NCI-H446 treated with DMSO at 0.1 percent for 48 hours (cell line): ENCODE measurements around the gene MAGI2.

Experiments used
- DNase-seq: peaks from one replicate; lab custom pipeline; 2025; lab: John Stamatoyannopoulos, UW

MAGI2 gene

DNA sequence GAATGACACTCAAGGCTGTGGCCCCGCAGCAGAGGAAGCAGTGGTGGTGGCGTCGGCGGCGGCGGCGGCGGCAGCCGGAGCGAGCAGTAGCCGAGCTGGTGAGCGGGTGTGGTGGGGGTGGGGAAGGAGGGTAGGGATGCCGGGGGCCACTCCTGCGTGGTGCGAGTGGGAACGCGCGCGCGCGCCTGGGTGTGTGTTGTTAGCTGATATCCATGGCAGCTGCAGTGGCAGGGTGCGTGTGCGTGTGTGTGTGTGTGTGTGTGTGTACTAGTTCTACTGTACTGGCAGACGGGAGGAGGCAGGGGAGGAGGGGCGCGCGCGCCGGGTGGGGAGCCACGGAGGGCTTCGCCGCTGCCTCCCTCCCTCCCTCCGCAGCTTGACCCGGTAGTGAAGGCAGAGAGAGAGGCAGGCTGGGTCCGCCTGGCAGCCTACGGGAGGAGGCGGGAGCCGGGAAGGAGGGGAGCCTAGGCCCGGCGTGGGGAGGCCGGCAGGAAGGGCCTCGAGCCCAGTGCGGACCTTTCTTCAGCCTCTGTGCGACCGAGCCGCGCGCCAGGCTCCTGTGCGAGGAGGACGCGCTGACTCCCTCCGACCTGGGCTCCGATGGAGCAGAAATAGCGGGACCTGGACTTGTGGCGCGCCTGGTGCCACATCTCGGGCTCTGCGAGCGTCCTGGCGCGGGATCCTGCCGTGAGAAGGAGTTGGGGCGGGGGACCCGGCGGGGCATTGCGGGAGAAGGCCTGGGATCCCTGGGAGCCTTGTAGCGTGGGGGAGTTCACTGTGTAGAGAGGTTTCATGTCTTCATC lies at the start of gene MAGI2:
Gene MAGI2, minus strand, starts transcription at position 110 of the 803 bp plus-strand sequence. CDS start 347 bp downstream, outside the sequence.
- DNase-seq = no peak

DNA sequence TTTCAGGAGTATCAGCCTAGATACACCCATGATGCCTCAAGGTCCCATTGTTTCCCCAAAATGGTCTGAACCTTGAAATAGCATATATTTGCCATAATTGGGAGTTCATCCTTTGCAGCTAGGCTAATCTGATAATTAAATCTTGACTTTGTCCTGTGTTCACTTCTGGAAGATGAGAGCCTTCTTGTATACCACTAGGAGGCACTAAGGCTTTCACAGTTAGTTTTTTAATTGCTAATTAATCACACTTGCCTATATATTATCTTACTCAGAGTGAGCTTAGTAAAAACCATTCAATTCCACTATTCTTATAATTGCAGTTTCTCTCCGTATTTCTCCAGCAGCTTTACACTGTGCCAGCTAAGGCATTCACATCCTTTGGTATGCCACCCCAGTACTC lies 48.7 kb upstream of the MAGI2 start:
- DNase-seq = no peak

DNA sequence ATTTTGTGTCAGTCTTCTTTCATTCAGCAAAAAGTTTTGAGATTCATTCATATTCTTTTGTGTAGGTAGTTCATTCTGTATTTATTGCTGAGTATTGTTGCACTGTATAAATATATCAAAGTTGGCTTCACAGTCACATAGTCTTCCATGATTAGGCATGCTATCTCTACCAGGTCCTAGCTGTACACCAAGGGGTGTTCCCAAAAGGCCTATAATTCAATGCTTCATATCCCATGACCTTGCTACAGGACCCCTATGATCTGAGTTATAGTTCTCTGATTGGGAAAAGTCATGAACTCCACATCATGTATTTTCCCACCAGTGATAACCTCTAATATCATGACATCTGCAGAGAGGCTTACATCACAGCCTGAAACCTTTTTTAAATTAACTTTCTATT lies 47.3 kb upstream of the MAGI2 start:
- DNase-seq = no peak

DNA sequence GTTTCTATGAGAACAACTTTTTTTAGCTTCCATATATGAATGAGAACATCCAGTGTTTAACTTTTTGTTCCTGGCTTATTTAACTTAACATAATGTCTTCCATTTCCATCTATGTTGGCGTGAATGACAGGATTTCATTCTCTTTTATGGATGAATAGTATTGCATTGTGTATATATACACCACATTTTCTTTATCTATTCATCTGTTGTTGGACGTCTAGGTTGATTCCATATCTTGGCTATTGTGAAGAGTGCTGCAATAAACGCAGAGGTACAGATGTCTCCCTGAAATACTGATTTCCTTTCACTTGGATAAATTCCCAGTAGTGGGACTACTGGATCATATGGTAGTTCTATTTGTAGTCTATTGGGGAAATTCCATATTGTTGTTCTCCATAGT lies 44.3 kb upstream of the MAGI2 start:
- no peak for DNase-seq

DNA sequence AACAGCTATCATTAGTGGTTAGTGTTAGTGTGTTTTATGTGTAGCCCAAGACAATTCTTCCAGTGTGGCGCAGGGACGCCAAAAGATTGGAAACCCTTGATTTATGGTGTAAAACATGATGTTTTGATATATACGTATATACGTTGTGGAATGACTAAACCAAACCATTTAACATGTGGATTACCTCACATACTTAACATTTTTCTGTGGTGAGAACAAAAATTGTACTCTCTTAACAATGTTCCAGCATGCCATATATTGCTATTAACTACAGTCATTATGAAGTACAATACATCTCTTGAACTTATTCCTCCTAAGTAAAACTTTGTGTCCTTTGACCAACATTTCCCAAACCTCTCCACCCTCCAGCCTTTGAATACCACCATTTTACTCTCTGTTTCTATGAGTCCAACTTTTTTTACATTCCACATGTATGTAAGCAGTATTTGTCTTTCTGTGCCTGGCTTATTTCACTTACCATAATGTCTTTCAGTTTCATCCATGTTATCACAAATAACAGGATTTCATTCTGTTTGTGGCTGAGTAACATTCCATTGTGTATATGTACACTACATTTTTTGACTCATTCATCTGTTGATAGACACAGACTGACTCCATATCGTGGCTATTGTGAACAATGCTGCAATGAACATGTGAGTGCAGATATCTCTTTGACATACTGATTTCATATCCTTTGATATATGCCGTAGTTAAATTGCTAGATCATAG lies 42.2 kb upstream of the MAGI2 start:
- DNase-seq = no peak

DNA sequence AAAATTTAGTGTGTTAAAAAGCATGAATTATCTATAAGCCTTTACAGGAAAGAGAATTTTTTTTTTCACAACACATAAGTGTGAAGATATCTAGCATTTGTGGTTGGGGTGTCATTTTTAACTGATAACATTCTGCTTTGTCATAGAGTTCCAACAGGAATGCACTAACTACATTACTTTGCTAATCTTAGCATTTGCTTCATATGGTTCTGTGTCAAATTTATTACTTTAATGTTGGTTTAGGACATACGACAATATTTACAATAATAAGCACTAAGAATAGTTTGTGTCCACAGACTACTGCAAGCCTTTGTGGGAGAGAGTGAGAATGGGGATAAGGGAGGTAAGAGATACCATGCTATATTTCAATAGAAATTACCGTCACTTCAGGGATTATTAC lies 40.6 kb upstream of the MAGI2 start:
- no peak for DNase-seq

DNA sequence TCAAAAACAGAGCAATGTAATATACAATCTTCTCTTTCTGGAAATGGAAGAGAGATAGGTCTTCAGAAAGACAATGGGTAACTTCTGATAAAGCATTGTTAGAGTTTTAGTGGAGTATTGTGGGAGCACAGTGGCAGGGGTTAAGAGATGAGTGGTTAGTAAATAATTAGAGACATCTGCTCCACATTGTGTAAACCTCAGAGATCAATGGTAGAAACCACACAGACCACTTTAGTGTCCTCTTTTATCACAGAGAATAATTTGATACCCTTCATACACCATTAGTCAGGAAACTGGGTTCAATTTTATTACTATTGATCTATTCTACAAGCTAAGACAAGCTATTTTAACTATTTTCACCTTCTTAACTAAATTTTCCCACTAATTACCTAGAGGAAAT lies 35.9 kb upstream of the MAGI2 start:
- DNase-seq = no peak

DNA sequence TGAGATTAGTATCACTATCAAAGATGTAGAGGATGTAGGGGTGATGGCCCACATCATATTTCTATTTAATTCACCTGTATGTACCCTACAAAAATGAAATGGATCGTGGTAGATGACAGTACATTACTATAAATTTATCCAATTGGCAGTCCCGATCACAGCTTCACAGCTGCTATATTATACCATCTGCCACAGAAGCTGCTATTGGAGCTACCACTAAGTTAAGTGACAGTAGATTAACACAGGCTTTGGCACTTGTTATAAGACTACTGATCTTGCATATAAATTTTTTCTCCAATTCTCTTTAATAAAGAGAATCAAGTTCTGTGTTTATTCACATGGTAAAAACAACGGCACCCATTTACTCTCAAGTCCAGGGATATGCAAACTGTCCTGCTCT lies 24.9 kb upstream of the MAGI2 start:
- DNase-seq = no peak

DNA sequence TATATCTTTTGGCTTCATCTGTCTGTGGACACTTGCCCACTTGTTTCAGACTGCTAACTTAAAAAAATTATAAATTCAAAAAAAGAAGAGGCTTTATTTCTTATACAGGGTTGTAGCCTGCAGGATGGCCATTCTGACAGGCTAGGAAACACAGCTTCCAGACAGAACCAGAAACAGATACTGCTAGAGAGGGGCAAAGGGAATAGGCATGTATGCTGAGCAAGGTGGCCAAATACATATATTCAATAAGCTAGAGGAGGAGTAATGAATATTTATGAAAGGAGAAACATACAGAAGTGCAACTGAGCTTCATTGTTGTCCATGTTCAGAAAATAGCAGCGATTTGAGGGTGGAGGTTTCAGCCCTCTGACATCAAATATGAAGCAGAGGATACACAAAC lies 22.0 kb upstream of the MAGI2 start:
- no peak for DNase-seq

DNA sequence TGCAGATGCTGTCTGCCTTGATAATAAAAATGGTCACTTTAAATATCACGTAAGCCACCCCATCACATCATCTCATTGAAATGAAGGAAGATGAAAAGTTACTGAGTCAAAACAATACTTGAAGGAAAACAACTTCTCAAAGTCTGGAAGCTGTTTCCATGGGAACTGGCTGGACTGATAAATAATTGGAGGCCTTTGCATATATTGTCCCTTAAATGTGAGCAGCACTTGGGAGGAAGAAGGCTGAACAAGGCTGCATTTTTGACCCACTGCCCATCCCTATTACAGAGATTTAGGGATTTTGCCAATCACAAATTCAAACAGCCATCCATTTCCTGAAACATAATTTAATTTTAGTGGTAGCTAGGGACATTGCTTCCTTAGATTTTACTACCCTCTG lies 18.2 kb upstream of the MAGI2 start:
- DNase-seq = no peak

DNA sequence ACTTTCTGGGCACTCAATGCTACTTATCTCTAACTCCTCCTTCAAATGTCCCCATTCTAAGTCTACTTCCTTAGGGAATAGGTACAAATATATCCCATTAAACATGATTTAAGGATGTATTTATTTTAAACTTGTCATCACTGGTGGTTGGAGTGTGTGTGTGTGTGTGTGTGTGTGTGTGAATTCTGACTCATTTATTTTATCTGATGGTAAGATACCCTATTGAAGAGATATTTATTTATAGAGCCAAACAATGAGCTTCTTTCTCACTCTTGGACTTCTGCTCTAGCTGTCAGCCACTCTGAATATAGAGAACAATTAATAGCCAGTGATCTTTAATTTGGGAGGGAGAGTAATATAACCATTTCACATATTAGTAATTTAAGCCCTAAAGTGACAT lies 17.8 kb upstream of the MAGI2 start:
- no peak for DNase-seq

DNA sequence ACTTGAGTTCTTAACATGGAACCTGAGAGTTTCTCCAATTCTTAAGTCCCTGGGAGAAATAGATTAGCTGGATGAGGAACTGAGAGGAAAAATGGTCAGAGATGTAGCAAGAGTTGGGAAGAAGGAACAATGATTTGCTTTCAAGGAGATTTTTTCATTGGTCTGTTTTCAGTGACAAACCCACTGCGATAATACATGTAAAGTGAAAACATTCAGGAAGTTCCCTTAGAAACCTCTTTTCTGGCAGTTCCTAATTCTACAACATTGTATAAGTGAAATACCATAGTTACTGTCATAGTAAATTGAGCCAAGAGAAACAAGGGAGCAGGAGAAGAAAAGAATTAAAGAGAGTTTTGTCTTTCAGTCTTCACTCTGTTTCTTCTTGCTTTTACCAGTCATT lies 12.1 kb upstream of the MAGI2 start:
- no peak for DNase-seq

DNA sequence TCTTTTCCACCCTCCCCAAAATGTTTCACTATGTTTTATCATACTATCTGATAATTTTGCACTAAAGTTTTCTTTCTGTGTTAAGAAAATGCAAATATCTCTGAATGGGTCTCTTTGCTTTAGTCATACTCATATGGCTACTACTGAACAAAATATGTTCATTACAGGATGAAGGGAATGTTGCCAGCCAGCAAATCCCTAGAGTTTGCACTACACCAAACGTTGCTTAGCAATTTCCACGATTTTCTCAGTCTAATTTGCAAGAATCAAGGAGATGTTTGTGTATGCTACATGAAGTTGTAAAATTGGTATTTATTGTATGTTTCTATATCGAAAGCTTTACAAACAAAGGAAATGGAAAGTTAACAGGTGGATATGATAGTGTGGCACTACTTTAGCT lies 10.6 kb upstream of the MAGI2 start:
- no peak for DNase-seq

DNA sequence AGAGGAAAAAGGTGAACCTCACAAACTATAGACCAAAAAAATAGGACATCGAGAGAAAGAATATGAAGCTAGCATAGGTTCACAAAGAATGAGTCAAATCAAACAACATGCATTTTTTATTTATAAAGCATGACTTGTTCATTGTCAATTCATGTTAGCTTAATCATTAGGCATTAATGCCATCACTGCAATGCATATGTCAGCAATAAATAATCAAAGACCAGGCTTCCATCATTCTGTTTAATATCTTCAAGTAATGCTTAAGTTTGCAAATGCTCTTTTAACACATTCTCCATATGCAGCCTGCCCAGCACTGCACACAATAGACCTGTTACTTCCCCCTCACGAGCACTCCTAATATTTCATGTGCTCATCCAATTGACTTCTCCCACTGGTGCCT lies 8.9 kb upstream of the MAGI2 start:
- DNase-seq = no peak

DNA sequence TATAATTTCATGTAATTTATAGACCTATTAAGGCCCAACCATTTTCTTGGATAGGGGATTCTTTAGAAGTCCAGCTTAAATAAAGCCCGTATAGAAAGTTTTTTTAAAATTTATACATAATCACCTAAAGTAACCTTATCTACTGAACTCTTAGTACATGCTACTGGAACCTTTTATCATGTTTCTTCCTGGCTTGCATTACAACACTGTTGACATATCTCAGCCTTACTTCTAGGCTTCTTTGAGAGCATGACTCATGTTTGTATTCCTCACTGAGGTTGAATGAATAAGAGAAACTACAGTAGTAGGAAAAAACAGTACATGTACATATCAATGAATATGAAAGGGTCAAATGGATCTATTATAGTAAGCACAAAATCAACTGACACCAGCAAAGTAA lies 8.2 kb upstream of the MAGI2 start:
- DNase-seq = no peak

DNA sequence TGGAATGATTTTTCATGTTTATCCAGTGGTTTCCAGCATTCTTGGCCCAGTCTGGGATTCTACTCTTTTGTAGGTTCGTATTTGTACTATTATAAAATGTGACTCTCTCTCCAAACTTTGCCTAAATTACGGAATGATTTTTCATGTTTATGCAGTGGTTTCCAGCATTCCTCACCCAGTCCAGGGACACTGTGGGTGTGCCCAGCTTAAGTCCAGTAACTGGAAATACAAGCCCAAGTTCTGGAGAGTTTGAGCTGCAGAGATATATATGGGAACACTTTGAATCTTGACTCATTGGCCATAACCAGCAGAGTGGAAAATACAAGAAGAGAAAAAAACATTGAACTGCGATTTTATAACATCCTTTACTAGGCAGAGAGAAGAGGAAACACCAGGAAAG lies 5.9 kb upstream of the MAGI2 start:
- DNase-seq = no peak

DNA sequence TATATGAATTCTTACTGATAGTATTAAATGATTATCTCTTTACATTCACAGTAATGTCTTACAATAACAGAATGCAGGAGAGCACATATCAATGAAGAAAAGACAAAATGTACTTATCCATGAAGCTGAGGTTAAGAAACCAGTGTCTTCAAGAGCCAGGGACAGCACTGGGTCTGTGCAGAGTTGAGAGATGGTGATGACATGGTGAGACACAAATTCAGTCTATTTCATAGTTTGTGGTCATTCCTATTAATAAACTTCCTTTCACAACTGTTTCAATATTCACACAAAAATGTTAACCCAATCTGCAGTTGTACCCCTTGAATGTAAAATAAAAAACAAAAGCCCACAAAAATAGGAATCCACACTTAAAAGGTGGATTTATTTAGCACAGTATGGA lies 5.3 kb upstream of the MAGI2 start:
- DNase-seq = no peak

DNA sequence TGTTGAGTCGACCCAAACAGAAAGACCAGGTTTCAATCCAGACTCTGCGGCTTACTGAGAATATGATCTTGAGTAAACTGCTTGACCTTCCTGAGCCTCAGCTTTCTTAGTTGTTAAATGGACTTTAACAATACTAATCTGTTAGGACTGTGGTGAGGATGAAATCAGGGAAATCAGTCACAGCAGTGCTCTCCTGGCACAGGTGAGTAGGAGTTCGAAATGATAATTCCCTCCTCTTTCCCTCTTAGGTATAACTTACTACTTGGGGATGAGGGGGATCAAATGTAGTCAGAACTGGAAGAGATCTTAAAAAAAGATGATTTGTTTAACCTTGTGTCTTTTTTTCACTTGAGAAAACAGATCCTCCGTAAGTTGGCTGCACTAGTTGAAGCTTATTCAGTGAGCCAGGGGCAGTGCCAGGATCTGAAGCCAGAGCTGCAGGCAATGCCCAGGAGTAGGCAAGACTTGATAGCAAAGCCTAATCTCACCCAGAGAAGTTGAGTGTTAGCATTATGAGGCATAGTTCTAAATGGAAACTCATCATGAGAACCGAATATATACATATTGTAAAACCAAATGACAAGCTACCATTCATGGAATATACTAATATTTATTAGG lies 1.8 kb upstream of the MAGI2 start:
- DNase-seq = no peak

DNA sequence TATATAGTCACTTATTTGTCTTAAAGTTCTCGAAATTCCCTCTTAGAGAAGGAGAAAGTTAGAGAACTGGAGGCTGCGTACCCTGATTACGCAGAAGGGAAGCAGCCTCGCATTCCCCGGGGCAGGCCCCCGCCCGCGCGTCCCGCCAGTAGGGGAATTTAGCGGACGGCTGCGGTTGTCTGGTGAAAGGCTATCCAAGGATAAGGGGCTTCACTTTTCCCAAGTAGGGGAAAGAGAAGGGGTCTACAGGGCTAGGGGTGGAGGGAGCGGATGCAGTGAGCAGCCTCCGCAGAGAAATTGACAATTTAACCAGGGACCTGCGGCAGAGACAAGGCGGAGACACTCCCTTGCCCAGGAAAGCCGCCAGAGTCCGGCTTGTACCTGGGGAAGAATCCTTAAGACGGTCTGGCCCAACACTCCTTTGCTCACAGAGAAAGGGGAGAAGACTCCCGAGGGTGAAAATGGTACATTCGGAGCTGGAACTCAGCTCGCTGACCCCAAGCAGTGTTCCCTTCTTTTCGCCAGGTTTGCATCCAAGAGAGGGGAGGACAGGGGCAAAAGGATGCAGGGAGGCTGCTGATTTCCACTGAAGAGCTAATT lies 994 bp upstream of the MAGI2 start:
- DNase-seq = no peak

DNA sequence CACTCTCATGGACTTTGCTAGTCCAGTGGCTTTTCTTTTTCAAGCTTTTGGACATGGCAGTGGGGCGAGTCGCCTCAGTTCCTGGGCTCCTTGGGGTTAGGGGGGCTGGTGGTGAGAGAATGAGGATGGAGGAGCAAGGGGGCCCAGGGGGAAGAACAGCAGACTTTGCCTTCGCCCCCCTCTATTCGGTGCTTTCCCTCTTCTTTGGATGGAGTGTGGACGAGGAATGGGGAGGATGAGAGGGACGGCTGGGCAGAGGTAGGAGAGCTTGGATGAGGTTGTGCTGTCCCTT lies 255 bp downstream of the MAGI2 start:
- no peak for DNase-seq

DNA sequence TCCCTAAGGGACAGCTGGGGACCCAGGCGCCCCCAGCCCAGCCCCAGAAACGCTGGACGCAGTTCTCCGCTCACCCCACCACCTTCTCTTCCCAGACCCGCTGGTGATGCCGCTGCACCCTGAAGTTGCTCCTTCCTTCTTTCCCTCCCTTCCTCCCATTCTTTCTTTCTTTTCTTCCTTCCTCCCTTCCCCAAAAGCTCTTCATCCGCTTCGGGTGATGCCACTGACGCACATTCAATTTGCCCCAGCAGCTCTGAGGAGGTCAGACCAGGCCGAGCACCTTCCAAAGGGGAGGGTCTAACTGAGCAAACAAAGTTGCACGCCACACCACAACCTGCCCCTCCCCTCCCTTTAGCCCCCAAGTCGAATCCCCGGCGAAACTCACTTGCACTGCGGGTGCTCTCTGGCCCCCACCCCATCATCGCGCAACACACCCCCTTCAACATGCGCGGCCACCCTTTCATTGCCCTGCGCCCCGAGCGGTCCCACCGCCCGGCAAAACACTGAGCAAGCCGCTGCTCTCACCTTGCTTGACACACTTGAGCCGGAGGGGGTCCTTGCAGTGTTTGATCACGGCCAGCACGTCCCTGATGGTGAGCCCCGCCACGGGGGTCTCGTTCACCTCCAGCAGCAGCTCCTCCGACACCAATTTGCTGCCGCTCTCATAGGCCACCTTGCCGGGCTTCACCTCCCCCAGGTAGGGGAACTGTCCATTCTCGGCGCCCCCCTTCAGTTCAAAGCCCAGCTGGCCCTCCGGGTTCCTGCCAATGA lies 787 bp downstream of the MAGI2 start:
- DNase-seq = no peak

DNA sequence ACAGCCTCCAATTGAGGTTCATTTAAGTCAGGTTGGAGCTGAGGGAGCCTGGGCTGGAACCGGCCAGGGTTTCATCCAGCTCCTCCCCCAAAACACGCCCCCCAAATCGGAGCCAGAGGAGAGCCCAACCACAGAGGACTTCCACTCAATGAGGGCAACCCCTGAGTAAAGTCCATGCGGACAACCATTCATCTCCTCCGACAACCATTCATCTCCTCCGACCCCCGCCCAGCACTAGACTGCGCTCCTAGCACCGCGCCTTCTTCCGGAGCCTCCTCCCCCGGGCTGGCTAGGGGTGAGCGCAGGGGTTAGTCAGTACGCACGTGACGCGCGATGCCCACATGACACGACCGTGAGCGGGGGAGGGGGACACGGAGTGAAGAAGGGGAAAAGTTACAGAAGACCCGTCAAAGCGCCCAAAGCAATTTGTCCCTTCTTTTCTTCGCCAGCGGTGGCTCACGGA lies 1.4 kb downstream of the MAGI2 start:
- peak; percentile 26 for DNase-seq
